ENCODE results near the gene TOP2A.

Gene TOP2A

GRCh38 chr17:40344421-40345160, 73.1 kb downstream of the TOP2A start:
- H3K27ac ChIP-seq (ENCODE audit: low read depth, low read length): peak overlapping the region; percentile 96
- H3K9me3 ChIP-seq (ENCODE audit: low read length): no peaks in the 10 kb centered on the region
- no peaks in the 10 kb centered on the region for H3K27me3 ChIP-seq (ENCODE audit: control insufficient read depth in 1 of 2, insufficient read depth in 2 of 2, low read length in 2 of 2)
- H3K4me1 ChIP-seq (ENCODE audit: insufficient read depth, low read length): peaks cover 81% of the 10 kb centered on the region
- peaks cover 12% of the 10 kb centered on the region for H3K36me3 ChIP-seq (ENCODE audit: insufficient read depth, low read length)
- no peak overlapping the region for H3K9ac ChIP-seq (ENCODE audit: low read length)
- H3K4me3 ChIP-seq (ENCODE audit: low read depth in 1 of 2, low read length in 2 of 2): peak overlapping the region; percentile 51 to 83

DNA sequence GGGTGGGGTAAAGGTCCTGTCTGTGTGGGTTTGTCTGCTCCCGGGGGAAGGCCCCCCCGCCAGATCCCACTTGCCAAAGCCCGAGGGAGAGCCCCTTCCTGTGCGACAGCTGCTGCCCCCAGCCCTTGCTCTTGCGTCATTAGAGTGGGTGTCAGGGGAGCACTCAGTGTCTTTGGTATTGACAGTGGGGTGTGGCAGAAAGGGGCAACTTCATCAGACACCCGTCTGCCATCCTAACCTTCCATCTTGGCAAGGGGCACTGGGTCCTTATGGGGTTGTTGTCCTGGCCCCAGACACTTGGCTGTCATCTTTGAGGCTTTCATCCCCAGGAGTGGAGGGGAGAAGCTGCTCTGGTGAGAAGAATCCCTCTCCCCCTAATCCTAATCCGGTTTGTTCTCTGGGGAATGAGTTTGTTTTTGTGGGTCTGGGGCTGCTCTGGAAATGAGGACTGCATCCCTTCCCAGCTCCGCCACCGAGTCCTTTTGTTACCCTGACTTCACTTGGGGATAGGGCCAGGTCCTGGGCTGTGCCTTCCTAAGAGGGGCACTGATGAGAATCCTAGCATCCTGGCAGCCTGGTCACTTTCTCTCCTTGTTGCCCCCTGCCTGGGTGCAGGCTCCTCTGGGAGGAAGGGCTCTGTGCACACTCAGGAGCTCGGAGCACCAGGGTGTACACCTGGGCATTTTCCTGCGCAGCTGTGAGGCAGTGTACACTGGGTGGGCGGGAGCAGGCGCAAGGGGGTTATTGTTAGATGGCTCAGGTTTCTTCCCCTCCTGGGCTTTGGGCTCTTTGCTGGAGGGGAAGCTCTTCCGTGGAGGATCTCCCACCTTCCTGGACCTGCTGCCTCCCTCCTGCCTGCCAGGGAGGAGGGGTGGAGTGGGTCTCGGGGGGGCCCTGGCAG, 74.2 kb downstream of the TOP2A start:
- H3K36me3 ChIP-seq (ENCODE audit: insufficient read depth, low read length): peaks cover 5% of the 10 kb centered on the region
- H3K4me3 ChIP-seq (ENCODE audit: low read depth in 1 of 2, low read length in 2 of 2): peak overlapping the region; percentile 83 to 96
- H3K27me3 ChIP-seq (ENCODE audit: control insufficient read depth in 1 of 2, insufficient read depth in 2 of 2, low read length in 2 of 2): no peaks in the 10 kb centered on the region
- no peaks in the 10 kb centered on the region for H3K9me3 ChIP-seq (ENCODE audit: low read length)
- H3K27ac ChIP-seq (ENCODE audit: low read depth, low read length): peak overlapping the region; percentile 96
- H3K9ac ChIP-seq (ENCODE audit: low read length): peak overlapping the region; percentile 55
- peaks cover 76% of the 10 kb centered on the region for H3K4me1 ChIP-seq (ENCODE audit: insufficient read depth, low read length)

GRCh38 chr17:40342504-40343218, 75.0 kb downstream of the TOP2A start:
- Histone ChIP-seq H3K9ac (ENCODE audit: low read length) (peak overlapping the region; percentile 55), H3K9me3 (ENCODE audit: low read length) (no peaks in the 10 kb centered on the region), H3K4me1 (ENCODE audit: insufficient read depth, low read length) (peaks cover 74% of the 10 kb centered on the region), H3K36me3 (ENCODE audit: insufficient read depth, low read length) (no peaks in the 10 kb centered on the region), H3K4me3 (ENCODE audit: low read depth in 1 of 2, low read length in 2 of 2) (peak overlapping the region; percentile 83 to 96), H3K27me3 (ENCODE audit: control insufficient read depth in 1 of 2, insufficient read depth in 2 of 2, low read length in 2 of 2) (no peaks in the 10 kb centered on the region), H3K27ac (ENCODE audit: low read depth, low read length) (peak overlapping the region; percentile 96)

- peaks cover 70% of the 10 kb centered on the region for H3K4me1 ChIP-seq (ENCODE audit: insufficient read depth, low read length)
These were observed 75.7 kb downstream of the TOP2A start for GRCh38 chr17:40341808-40342503.

DNA sequence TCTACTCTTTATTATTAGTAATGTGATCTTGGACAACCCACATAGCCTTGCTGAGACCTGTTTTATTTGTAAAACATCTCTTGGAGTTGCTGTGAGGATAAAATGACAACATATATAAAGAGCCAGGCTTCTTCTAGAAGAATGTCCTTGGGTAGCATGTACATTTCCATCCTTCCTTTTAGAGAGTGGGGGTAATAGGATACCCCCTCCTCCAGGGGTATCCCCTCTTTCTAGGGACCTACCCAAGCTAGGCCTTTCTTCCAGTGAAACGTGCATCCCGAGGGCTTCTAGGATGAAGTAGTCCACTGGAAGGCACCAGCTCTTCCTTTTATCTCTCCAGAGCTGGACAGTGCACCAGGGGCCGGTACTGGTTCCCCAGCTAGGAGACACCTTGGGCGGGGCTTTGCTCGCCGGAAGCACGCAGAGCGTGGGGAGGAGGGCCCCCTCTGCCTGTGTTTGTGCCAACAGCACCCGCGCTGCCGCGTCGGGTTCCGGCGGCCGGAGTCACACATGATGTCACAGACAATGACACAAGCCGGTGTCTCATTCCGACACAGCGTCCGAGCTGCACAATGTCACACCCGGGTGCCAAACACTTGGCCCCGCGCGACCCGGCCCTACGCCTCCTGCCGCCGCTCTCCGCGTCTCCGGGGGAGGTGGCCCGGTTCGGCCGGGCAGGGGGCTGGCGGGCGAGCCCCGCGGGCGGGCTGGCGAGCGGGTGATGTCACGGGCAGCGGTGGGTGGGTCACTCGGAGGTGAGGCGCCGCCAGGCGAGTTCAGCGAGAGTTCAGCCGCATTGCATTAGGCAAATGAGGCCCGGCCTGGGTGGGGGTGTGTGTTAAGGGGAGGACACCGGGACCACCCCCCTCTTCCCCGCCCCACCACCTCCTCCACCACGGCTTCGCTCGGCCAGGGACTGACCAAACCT, 76.6 kb downstream of the TOP2A start:
- H3K36me3 ChIP-seq (ENCODE audit: insufficient read depth, low read length): no peaks in the 10 kb centered on the region
- peak overlapping the region; percentile 83 to 96 for H3K4me3 ChIP-seq (ENCODE audit: low read depth in 1 of 2, low read length in 2 of 2)
- H3K9me3 ChIP-seq (ENCODE audit: low read length): no peaks in the 10 kb centered on the region
- no peaks in the 10 kb centered on the region for H3K27me3 ChIP-seq (ENCODE audit: control insufficient read depth in 1 of 2, insufficient read depth in 2 of 2, low read length in 2 of 2)
- H3K9ac ChIP-seq (ENCODE audit: low read length): peak overlapping the region; percentile 36
- H3K27ac ChIP-seq (ENCODE audit: low read depth, low read length): peak overlapping the region; percentile 96
- H3K4me1 ChIP-seq (ENCODE audit: insufficient read depth, low read length): peaks cover 64% of the 10 kb centered on the region

More at GRCh38 chr17:40341808-40342503, 75.7 kb downstream of the TOP2A start:
- no peaks in the 10 kb centered on the region for H3K27me3 ChIP-seq (ENCODE audit: control insufficient read depth in 1 of 2, insufficient read depth in 2 of 2, low read length in 2 of 2)
- no peaks in the 10 kb centered on the region for H3K9me3 ChIP-seq (ENCODE audit: low read length)
- peak overlapping the region; percentile 83 to 96 for H3K4me3 ChIP-seq (ENCODE audit: low read depth in 1 of 2, low read length in 2 of 2)
- H3K36me3 ChIP-seq (ENCODE audit: insufficient read depth, low read length): no peaks in the 10 kb centered on the region
- H3K27ac ChIP-seq (ENCODE audit: low read depth, low read length): peak overlapping the region; percentile 96
- H3K9ac ChIP-seq (ENCODE audit: low read length): peak overlapping the region; percentile 55

- no peaks in the 10 kb centered on the region for H3K9me3 ChIP-seq (ENCODE audit: low read length)
- H3K9ac ChIP-seq (ENCODE audit: low read length): no peak overlapping the region
- no peaks in the 10 kb centered on the region for H3K27me3 ChIP-seq (ENCODE audit: control insufficient read depth in 1 of 2, insufficient read depth in 2 of 2, low read length in 2 of 2)
- no peak overlapping the region for H3K4me3 ChIP-seq (ENCODE audit: low read depth in 1 of 2, low read length in 2 of 2)
- H3K36me3 ChIP-seq (ENCODE audit: insufficient read depth, low read length): no peaks in the 10 kb centered on the region
- H3K4me1 ChIP-seq (ENCODE audit: insufficient read depth, low read length): peaks cover 57% of the 10 kb centered on the region
- no peak overlapping the region for H3K27ac ChIP-seq (ENCODE audit: low read depth, low read length)
These were observed 77.4 kb downstream of the TOP2A start for GRCh38 chr17:40340327-40340726.

DNA sequence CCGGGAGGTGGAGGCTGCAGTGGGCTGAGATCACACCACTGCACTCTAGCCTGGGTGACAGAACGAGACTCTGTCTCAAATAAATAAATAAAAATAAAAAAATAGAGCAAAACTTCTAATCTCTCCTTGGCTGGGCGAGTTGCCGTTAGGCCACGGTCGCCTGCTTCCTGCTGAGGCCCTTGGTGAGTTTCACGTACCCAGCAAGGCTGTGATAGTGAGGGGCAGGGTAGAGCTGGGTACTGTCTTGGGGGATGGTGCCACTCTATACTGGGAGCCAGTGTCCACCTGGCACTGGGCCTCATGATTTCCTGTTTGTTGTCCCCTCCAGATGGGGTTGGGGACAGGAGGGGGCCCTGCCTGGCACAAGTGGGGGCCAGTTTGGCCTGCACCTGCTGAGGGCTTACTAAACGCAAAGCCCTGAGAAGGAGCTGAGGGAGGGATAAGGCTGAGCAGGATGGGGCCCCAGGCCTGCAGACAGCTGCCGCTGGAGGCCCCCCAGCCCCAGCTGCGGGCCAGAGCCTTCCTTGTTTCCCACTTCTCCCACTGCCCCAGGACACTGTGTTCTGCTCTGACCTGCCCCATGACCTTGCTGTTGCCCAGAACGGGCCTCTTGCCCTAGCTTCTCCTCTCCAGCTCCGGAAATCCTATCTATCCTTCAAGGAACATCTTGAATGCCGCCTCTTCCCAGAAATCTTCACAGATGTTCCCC, 78.6 kb downstream of the TOP2A start:
- no peaks in the 10 kb centered on the region for H3K27me3 ChIP-seq (ENCODE audit: control insufficient read depth in 1 of 2, insufficient read depth in 2 of 2, low read length in 2 of 2)
- H3K9ac ChIP-seq (ENCODE audit: low read length): no peak overlapping the region
- H3K36me3 ChIP-seq (ENCODE audit: insufficient read depth, low read length): no peaks in the 10 kb centered on the region
- H3K27ac ChIP-seq (ENCODE audit: low read depth, low read length): no peak overlapping the region
- H3K4me3 ChIP-seq (ENCODE audit: low read depth in 1 of 2, low read length in 2 of 2): no peak overlapping the region
- H3K9me3 ChIP-seq (ENCODE audit: low read length): no peaks in the 10 kb centered on the region
- peaks cover 60% of the 10 kb centered on the region for H3K4me1 ChIP-seq (ENCODE audit: insufficient read depth, low read length)
